ENCODE measurements around the gene PARP15.

The PARP15 gene

DNA sequence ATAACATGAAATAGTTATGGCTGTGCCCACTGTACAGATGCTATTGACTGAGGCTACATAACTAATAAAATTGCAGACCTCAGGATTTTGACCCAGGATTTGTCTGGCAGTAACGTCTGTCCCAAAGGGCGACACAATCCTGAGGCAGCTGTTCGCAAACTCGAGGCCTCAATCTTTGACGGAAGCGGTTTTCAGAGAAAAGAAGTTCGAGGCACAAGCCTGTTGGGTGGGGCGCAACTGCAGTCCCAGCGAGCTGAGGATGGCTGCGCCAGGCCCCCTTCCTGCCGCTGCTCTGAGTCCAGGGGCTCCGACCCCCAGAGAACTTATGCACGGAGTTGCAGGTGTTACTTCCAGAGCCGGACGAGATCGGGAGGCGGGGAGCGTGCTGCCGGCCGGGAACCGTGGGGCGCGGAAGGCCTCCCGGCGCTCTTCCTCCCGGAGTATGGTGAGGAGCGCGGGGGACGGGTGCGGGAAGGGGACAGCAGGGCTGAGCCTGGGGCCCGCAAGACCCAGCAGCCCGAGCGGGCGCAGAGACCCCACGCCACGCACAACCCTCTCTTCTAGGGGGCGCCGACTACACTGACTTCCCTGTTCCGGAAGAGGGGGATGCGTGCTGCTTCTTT lies at the start of gene PARP15:
Gene PARP15, plus strand, starts transcription at position 242 of the 623 bp plus-strand sequence. Its CDS starts 18 bp downstream, at position 260.
- TF ChIP-seq, protein P1, sequence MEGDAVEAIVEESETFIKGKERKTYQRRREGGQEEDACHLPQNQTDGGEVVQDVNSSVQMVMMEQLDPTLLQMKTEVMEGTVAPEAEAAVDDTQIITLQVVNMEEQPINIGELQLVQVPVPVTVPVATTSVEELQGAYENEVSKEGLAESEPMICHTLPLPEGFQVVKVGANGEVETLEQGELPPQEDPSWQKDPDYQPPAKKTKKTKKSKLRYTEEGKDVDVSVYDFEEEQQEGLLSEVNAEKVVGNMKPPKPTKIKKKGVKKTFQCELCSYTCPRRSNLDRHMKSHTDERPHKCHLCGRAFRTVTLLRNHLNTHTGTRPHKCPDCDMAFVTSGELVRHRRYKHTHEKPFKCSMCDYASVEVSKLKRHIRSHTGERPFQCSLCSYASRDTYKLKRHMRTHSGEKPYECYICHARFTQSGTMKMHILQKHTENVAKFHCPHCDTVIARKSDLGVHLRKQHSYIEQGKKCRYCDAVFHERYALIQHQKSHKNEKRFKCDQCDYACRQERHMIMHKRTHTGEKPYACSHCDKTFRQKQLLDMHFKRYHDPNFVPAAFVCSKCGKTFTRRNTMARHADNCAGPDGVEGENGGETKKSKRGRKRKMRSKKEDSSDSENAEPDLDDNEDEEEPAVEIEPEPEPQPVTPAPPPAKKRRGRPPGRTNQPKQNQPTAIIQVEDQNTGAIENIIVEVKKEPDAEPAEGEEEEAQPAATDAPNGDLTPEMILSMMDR (IDR thresholded peaks at IDR 0.05; ENCODE audit: low read depth, low read length): no peak
- H3K4me3 ChIP-seq (ENCODE audit: low read depth, low read length): no peak within 1 kb of the TSS

DNA sequence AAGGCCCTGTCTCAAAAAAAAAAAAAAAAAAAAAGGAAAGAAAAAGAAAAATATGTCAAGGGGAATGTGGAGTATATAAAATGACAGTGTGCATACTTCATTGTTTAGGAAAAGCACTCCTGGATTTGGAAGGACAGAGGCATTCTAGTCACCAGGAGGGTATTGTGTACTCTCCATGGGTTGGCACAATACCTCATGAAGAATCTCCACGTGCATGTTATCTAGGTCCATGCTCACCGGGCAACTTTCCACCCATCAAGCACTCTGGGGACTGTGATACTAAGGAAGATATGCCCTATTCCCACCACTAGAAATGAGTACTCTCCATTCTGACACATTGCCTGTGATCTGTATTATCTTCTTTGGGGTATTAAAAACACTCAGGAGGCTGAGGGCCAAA lies 47.3 kb upstream of the PARP15 start:
- H3K4me3 ChIP-seq (ENCODE audit: low read depth, low read length): no peak overlapping the region
- TF ChIP-seq, protein P1 (IDR thresholded peaks at IDR 0.05; ENCODE audit: low read depth, low read length): no peak

DNA sequence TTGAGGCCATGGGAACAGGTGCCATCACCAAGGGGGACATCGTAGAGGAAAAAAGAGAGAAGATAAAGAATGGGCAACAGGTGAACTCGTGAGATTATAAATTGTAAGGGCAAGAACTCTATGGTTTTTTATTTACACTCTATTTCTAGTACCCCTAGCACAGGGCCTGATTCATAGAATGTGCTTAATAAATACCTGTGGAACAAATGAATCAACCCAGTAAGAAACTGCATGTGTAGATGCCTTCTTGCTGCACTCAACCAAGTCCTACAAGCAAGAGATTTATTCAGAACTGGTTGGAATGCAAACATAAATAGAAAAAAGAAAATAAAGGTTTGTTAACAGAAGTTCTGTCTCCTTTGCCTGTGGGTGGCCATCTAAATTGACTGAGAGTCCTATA lies 44.0 kb upstream of the PARP15 start:
- TF ChIP-seq, protein P1 (IDR thresholded peaks at IDR 0.05; ENCODE audit: low read depth, low read length): no peak
- no peak overlapping the region for H3K4me3 ChIP-seq (ENCODE audit: low read depth, low read length)

DNA sequence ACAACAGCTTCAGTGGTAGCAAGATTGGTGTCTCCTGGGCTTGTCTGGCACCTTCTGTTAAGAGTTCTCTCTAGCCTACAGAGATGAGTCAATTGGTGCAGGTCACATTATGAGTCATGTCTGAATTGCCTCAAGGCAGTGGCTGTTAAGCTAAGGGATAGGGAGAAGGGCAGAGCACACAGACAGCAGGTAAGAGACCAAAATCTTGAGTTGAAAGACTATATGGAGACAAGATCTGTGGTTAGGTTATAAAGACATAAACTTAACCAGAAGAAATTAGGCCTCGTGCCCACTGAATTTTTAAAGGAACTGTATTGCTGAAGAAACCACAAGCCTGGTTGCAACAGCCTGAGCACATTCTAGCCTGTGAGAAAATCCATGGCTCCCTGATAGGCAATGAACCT lies 43.5 kb upstream of the PARP15 start:
- TF ChIP-seq, protein P1 (IDR thresholded peaks at IDR 0.05; ENCODE audit: low read depth, low read length): no peak
- H3K4me3 ChIP-seq (ENCODE audit: low read depth, low read length): no peak overlapping the region

DNA sequence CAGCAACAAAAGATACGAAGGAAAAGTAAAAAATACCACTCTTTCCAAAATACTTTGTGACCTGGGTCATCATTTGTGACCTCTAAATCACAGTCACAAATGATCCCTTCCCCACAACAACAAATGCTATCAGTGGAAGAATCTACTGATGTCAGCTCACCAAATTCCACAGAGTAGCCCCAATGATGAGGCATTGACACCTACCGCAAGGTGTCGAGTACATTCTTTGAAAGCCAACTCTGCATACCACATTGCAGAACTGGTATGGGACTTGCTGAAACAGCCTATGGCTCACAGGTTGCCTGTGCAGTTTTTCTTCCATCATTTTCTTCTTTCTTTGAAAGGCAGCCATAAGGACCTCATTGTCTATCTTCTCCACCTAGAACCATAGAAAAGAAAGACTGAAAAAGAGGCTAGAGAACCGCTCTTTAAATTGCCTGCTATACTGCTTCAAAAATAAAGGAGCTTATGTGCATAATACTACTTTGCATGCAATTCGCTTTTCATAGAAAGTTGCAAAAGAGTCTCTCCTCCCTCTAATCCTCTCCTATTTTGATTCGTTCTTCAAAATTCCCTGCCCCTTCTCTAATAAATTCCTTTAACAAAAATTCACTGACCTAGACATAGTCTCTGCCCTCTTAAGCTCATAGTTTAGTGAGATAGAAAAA lies 41.4 kb upstream of the PARP15 start:
- TF ChIP-seq, protein P1 (IDR thresholded peaks at IDR 0.05; ENCODE audit: low read depth, low read length): no peak
- no peak overlapping the region for H3K4me3 ChIP-seq (ENCODE audit: low read depth, low read length)

DNA sequence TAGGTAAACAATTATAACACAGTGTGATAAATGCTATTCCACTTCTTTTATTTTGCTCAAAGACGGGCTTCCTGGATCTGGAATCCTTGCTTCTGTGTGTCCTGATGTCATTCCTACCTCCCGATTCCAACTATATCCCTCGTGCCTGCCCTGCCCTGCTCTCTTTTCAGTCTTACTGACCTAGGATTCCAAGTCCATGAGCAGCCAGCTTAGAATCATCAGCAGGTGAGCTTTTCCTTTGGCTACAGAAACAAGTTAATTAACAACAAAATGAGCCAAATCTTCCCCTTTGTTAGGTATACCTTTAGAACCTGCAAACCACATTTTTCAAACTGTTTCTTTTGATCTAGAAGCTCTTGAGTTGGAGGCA lies 40.8 kb upstream of the PARP15 start:
- TF ChIP-seq, protein P1 (IDR thresholded peaks at IDR 0.05; ENCODE audit: low read depth, low read length): no peak
- H3K4me3 ChIP-seq (ENCODE audit: low read depth, low read length): no peak overlapping the region

DNA sequence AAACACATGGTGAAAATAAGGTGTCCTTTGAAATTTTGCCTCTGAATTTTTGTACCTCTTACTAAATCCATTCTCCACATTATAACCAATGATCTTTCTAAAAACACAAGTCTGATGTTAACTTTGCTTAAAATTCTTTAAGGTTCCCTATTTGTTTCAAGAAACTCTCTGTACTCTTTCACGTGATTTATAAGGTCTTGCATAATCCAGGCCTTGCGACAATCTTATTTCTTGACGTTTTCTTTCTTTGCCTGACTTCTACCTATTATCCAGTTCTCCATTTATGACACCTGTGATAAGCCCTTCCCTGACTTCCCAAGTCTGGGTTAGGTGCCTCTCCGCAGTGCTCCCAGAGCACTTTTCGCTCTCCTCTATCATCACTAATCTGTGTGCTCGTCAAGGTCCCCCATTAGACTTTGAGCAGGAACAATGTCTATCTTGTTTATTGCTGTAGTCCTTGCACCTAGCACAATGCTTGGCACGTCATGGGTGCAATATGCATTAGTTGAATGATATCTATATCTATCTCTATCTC lies 38.4 kb upstream of the PARP15 start:
- no peak overlapping the region for H3K4me3 ChIP-seq (ENCODE audit: low read depth, low read length)
- TF ChIP-seq, protein P1 (IDR thresholded peaks at IDR 0.05; ENCODE audit: low read depth, low read length): no peak
